Type B pancreatic cell (in vitro differentiated cells): ENCODE measurements around the gene GLI2. TPM values are rescaled to one million over a fixed set of nuclear protein-coding genes. Genes with fewer than 3 reads are reported as not detected.

Experiments
- DNase-seq: peaks from one replicate; pipeline ENCODE4 v3.0.0; 2021; ENCODE audit warnings: mixed read lengths; ENCODE audit not compliant: unreplicated experiment; ENCODE audit errors: extremely low spot score
- H3K27ac Mint-ChIP-seq: 2 replicates; pipeline ENCODE4 v1.8.0; 2021; ENCODE audit warnings: mild to moderate bottlenecking, mixed read lengths
- H3K27me3 Mint-ChIP-seq: 2 replicates; pipeline ENCODE4 v1.8.0; 2021; ENCODE audit warnings: mixed read lengths
- H3K36me3 Mint-ChIP-seq: 2 replicates; pipeline ENCODE4 v1.8.0; 2021; ENCODE audit warnings: mixed read lengths
- H3K4me1 Mint-ChIP-seq: one replicate; pipeline ENCODE4 v1.8.0; 2021; ENCODE audit warnings: mixed read lengths; ENCODE audit not compliant: unreplicated experiment
- H3K4me3 Mint-ChIP-seq: 2 replicates; pipeline ENCODE4 v1.8.0; 2021; ENCODE audit warnings: mild to moderate bottlenecking, mixed read lengths
- H3K9me3 Mint-ChIP-seq: 2 replicates; pipeline ENCODE4 v1.8.0; 2021; ENCODE audit warnings: mixed read lengths
- CTCF ChIP-seq: fragments of 200-600 bp; sonication (generic); conservative IDR thresholded peaks from 2 replicates; pipeline ENCODE4 v1.5.0; 2021; ENCODE audit warnings: antibody characterized with exemption, mild to moderate bottlenecking
- total RNA-seq: library from RNA; stranded (reverse); gene quantifications from 2 replicates; pipeline ENCODE4 v1.2.1, GENCODE V29; 2021; ENCODE audit warnings: low replicate concordance

GLI2 gene
- total RNA-seq, 1 donor from 2014 or later = 28.6 TPM

DNA sequence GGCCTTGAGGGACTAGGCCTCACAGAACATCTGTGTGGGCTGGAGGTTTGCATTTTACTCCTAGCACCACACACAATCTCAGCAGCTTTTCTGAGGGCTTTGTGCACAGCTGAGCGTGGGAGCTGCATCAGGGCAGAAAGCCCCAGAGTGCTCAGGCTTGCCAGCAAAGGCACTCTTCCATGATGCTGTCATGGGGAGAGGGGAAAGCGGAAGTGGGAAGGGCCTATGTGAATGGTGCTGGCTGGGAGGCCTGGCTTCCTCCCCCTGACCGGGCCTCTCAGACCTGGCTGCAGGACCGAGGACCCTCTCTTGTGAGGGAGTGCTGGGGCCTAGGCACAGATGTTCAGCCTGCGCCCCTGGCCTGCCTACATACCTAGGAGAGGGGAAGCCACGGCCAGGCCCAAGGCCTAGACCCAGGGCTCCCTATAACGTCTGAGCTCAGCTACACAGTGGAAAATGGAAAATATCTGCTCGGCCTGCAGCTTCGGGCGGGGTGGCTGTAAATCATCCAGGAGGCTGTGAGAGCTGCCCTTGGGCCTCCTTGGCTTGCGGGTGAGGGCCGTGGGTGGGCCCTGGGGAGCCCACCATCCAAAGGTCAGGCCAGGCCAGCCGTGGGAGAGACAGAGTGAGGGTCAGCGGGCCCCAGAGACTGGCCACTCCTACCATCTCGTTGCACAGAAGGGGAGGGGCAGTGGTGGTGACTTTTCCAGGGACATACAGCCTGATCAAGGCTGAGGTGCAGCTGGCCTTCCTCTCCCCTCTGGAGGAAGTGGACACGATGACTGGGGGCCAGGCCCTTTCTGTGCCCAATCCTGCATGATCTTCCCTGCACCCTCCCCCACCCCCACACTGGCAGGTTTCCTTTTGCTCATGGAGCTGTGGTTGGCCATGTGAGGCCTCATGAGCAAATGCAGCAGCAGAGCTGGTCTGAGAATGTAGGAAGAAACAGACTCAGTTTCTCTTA is 22.8 kb downstream of the GLI2 start:
- no peaks in the 10 kb centered on the region for H3K27me3 Mint-ChIP-seq
- H3K4me1 Mint-ChIP-seq = peaks cover 45% of the 10 kb centered on the region
- DNase-seq = peak; percentile 74
- H3K36me3 Mint-ChIP-seq = peaks cover 7% of the 10 kb centered on the region
- no peak for TF ChIP-seq CTCF
- peak overlapping the region; percentile 81 for H3K27ac Mint-ChIP-seq
- H3K4me3 Mint-ChIP-seq = peak overlapping the region; percentile 58
- peaks cover 3% of the 10 kb centered on the region for H3K9me3 Mint-ChIP-seq

GRCh38 chr2:120759543-120760331 is 24.1 kb downstream of the GLI2 start:
- Mint-ChIP-seq H3K4me3 (no peak overlapping the region), H3K27me3 (no peaks in the 10 kb centered on the region), H3K9me3 (no peaks in the 10 kb centered on the region), H3K27ac (no peak overlapping the region), H3K4me1 (peaks cover 46% of the 10 kb centered on the region), H3K36me3 (no peaks in the 10 kb centered on the region)
- no peak for TF ChIP-seq CTCF
- DNase-seq = peak; percentile 56

GRCh38 chr2:120760446-120761135 is 24.9 kb downstream of the GLI2 start:
- no peak for TF ChIP-seq CTCF
- no peak overlapping the region for H3K4me3 Mint-ChIP-seq
- no peaks in the 10 kb centered on the region for H3K9me3 Mint-ChIP-seq
- peak; percentile 39 for DNase-seq
- H3K4me1 Mint-ChIP-seq = peaks cover 54% of the 10 kb centered on the region
- H3K27me3 Mint-ChIP-seq = no peaks in the 10 kb centered on the region
- H3K27ac Mint-ChIP-seq = peak overlapping the region; percentile 23
- no peaks in the 10 kb centered on the region for H3K36me3 Mint-ChIP-seq

DNA sequence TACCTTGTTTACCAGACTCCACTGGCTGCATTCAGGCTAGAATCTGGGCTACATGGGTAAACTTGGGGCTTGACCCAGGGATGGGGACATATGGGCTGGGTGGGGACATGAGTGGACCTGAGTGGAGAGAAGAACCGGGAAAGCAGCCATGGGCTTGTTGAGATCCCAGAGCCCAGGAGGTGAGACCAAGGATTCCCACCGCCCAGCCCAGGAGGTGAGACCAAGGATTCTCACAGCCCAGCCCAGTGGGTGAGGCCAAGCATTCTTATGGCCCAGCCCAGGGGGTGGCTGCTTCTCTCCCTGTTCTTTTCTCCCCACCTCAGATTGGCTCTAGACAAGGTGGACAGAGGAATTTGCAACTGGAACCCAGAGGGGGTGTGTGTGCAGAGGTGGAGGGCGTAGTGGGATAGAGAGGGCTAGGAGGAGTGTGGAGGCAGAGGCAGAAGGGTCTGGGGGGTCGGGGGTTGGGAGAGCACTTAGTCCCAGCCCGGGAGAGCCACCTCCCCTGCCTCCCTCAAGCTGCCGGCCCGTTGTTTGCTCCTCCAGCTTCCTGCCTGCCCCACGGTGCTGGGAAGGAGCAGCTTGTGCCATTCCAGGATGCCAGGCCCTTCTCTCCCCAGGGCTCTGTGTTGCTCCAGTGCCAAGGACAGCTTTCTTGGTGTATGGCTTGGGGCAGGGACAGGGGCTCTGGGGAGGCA is 25.6 kb downstream of the GLI2 start:
- Mint-ChIP-seq H3K27me3 (peaks cover 2% of the 10 kb centered on the region), H3K4me1 (peaks cover 62% of the 10 kb centered on the region), H3K4me3 (no peak overlapping the region), H3K36me3 (no peaks in the 10 kb centered on the region), H3K9me3 (no peaks in the 10 kb centered on the region), H3K27ac (no peak overlapping the region)
- peak; percentile 49 for DNase-seq
- no peak for TF ChIP-seq CTCF

DNA sequence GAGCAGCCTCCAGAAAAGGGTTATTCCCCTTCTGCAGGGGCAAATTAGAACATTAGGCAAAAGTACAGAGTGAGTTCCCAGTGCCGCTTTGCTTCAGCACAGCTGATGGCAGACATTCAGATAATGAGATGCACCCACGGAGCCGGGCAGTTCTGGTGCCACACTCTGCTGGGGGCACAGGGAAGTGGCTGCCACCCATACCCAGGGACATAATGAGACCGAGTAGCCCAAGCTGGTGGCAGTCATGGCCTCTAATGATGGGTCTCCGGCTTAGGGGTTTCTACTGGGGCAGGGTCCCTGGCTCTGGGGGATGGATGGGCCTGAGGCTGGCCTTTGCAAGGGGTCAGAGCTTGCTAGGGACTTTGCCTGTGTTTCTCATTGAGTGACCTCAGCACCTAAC is 26.2 kb downstream of the GLI2 start:
- no peak for TF ChIP-seq CTCF
- Mint-ChIP-seq H3K36me3 (no peaks in the 10 kb centered on the region), H3K9me3 (no peaks in the 10 kb centered on the region), H3K27me3 (peaks cover 2% of the 10 kb centered on the region), H3K4me3 (no peak overlapping the region), H3K27ac (no peak overlapping the region), H3K4me1 (peaks cover 67% of the 10 kb centered on the region)
- peak; percentile 58 for DNase-seq
